ENCODE data around the gene PAFAH1B2. TPM values are rescaled to one million over a fixed set of nuclear protein-coding genes. Genes with fewer than 3 reads are reported as not detected.
A peak's percentile ranks its signal among the peaks of the same experiment; 100 is the strongest.

The PAFAH1B2 gene
- total and polyA plus RNA-seq, 10 donors = 14.3 to 80.4 (median 63.7) TPM

- peak overlapping the region; percentile 85 to 99 (median 94) for H3K27ac ChIP-seq
- no peak for DNase-seq
- TF ChIP-seq POLR2A (IDR thresholded peaks at IDR 0.05) (no peak), POLR2AphosphoS5 (IDR thresholded peaks at IDR 0.05) (peak in 1 of 3 donors; percentile 56), CTCF (IDR thresholded peaks at IDR 0.05 in 8 of 11, conservative IDR thresholded peaks at IDR 0.05 in 3 of 11) (no peak)
- peaks cover 40 to 81% (median 67%) of the 10 kb centered on the region in 6 donors for H3K4me1 ChIP-seq
- intact Hi-C loops (cut with DNase I; ENCODE audit: low total_unique reads) = no loop called here
- no peaks in the 10 kb centered on the region for H3K27me3 ChIP-seq (replicated peaks in 1 of 7)
- H3K9me3 ChIP-seq = no peaks in the 10 kb centered on the region
- peak overlapping the region in 7 of 8 donors; percentile 64 to 90 (median 74) for H3K4me3 ChIP-seq
- WGBS, 5 donors = 28 to 40% (median 29%) methylated on average over 6 of the region's 6 CpGs
- no peaks in the 10 kb centered on the region for H3K36me3 ChIP-seq
These were observed 47.7 kb upstream of the PAFAH1B2 start for GRCh38 chr11:117096201-117096991.

- Histone ChIP-seq H3K27ac (peak overlapping the region; percentile 85 to 99 (median 94)), H3K36me3 (no peaks in the 10 kb centered on the region), H3K4me1 (peaks cover 40 to 75% (median 66%) of the 10 kb centered on the region in 6 donors), H3K27me3 (replicated peaks in 1 of 7) (no peaks in the 10 kb centered on the region), H3K4me3 (peak overlapping the region; percentile 64 to 90 (median 72)), H3K9me3 (no peaks in the 10 kb centered on the region)
- intact Hi-C loops (cut with DNase I; ENCODE audit: low total_unique reads) = no loop called here
- DNase-seq = no peak
- TF ChIP-seq POLR2A (IDR thresholded peaks at IDR 0.05) (no peak), CTCF (IDR thresholded peaks at IDR 0.05 in 8 of 11, conservative IDR thresholded peaks at IDR 0.05 in 3 of 11) (no peak), POLR2AphosphoS5 (IDR thresholded peaks at IDR 0.05) (no peak)
- 29 to 44% (median 35%) methylated on average over 6 of the region's 6 CpGs for WGBS, 5 donors
These were observed 47.1 kb upstream of the PAFAH1B2 start for GRCh38 chr11:117097014-117097388.

- TF ChIP-seq POLR2AphosphoS5 (IDR thresholded peaks at IDR 0.05) (no peak), POLR2A (IDR thresholded peaks at IDR 0.05) (no peak)
These were observed 46.5 kb upstream of the PAFAH1B2 start for GRCh38 chr11:117097389-117098268.

GRCh38 chr11:117098269-117099232 is 45.5 kb upstream of the PAFAH1B2 start, which contains the start of gene SIK3:
TSS of gene SIK3 (minus strand) at chr11:117098428. CDS start at chr11:117098415, 13 bp downstream.
- peak within 1 kb of the TSS; percentile 64 to 90 (median 72) for H3K4me3 ChIP-seq
- TF ChIP-seq CTCF (IDR thresholded peaks at IDR 0.05 in 8 of 11, conservative IDR thresholded peaks at IDR 0.05 in 3 of 11) (peak in 8 of 11 experiments; percentile 14 to 72 (median 54)), POLR2A (IDR thresholded peaks at IDR 0.05) (peak in 2 of 3 donors; percentile 15 to 25), POLR2AphosphoS5 (IDR thresholded peaks at IDR 0.05) (peak; percentile 66 to 89 (median 83))
- H3K4me1 ChIP-seq = peaks cover 29 to 59% (median 51%) of the 10 kb centered on the region in 6 donors
- no peaks in the 10 kb centered on the region for H3K27me3 ChIP-seq (replicated peaks in 1 of 7)
- 3 to 7% (median 4%) methylated on average over 27 to 77 of the region's 78 CpGs for WGBS, 5 donors
- intact Hi-C loops (cut with DNase I; ENCODE audit: low total_unique reads) = no loop called here
- no peaks in the 10 kb centered on the region for H3K9me3 ChIP-seq
- H3K27ac ChIP-seq = peak within 1 kb of the TSS; percentile 87 to 99 (median 94)
- no peaks in the 10 kb centered on the region for H3K36me3 ChIP-seq
- peak; percentile 97 for DNase-seq

More at GRCh38 chr11:117097389-117098268, 46.5 kb upstream of the PAFAH1B2 start:
- no peak for DNase-seq
- Histone ChIP-seq H3K4me1 (peaks cover 37 to 68% (median 61%) of the 10 kb centered on the region in 6 donors), H3K36me3 (no peaks in the 10 kb centered on the region), H3K4me3 (peak overlapping the region; percentile 64 to 90 (median 72)), H3K9me3 (no peaks in the 10 kb centered on the region), H3K27me3 (replicated peaks in 1 of 7) (no peaks in the 10 kb centered on the region), H3K27ac (peak overlapping the region; percentile 85 to 99 (median 94))
- 0 to 1% (median 1%) methylated on average over 20 to 65 of the region's 65 CpGs for WGBS, 5 donors
- intact Hi-C loops (cut with DNase I; ENCODE audit: low total_unique reads) = no loop called here
